ENCODE measurements around the gene NDUFA6. TPM values are rescaled to one million over a fixed set of nuclear protein-coding genes. Genes with fewer than 3 reads are reported as not detected.

The NDUFA6 gene
- total and polyA plus RNA-seq, 4 donors: 37.9 to 118 (median 70.1) TPM

DNA sequence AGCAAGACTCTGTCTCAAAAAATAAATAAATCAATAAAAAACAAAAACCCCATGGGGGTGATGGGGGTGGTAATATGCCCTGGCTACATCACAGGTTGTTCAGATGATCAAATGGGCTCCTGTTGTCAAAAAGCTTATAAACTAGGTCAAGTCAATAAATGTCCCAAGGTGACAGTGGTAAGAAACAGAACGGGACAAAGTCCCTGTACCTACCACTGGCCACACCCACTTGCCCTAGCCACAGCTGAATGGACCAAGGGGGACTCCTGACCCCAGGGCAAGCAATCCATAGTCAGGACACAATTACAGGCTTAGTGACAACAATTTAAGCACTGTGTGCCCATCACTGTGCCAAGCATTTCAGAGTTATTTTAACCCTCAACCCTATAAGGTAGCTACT lies 25.9 kb downstream of the NDUFA6 start:
- Histone ChIP-seq H3K27me3 (ENCODE audit: control insufficient read depth in 3 of 3, insufficient read depth in 3 of 3, low read length in 2 of 3) (no peaks in the 10 kb centered on the region), H3K9ac (ENCODE audit: insufficient read depth in 1 of 2, low read length in 2 of 2) (no peak overlapping the region), H3K4me3 (no peak overlapping the region), H3K27ac (ENCODE audit: low read depth in 1 of 2, low read length in 1 of 2) (no peak overlapping the region), H3K4me1 (ENCODE audit: control insufficient read depth in 5 of 5, insufficient read depth in 5 of 5, low read length in 5 of 5) (peaks cover 0 to 1% (median 1%) of the 10 kb centered on the region in 5 donors), H3K9me3 (ENCODE audit: control insufficient read depth in 4 of 4, insufficient read depth in 3 of 4, low read length in 3 of 4) (peaks cover 0 to 10% (median 0%) of the 10 kb centered on the region in 4 donors), H3K36me3 (ENCODE audit: control insufficient read depth in 4 of 4, insufficient read depth in 4 of 4, low read length in 4 of 4) (peaks cover 7 to 56% (median 18%) of the 10 kb centered on the region in 4 donors)
- ATAC-seq (ENCODE audit: insufficient read depth, low FRiP score) (no peak), DNase-seq (no peak)
- TF ChIP-seq CTCF (IDR thresholded peaks at IDR 0.05; ENCODE audit: control extremely low read depth, extremely low read depth): no peak
- WGBS, 2 donors: 76 to 94% methylated on average over 1 of the region's 1 CpG

DNA sequence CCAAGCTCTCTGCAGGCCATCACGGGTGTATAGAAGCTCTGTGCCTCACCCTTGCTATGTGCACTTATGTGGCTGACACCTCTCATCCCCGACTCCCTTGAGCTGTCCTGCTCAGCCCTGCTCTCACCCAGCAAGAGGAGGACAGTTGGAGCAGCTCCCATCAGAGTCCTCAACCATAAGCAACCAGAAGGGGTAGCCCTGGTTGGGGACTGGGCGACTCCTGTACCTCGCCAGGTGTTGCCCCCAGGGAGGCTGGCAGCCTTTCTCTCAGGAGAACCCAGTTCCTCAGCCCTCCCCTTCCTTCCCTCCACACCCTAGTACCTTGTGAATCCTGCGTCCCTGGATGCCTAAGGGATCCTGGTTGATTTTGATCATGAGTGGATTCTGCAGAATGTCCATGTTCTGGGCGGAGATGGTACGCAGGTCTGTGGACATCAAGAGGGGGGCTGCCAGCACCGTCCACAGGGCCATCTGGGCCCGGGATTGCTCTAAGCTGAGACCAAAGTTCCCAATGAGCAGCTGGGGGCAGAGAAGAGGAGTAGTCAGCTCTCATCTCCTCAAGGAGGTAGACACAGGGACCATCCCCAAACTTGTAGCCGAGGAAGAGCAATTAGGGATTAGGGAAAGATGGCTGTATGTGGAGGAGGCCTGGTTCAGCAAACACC lies 27.9 kb downstream of the NDUFA6 start:
- no peaks in the 10 kb centered on the region for H3K4me1 ChIP-seq (ENCODE audit: control insufficient read depth in 5 of 5, insufficient read depth in 5 of 5, low read length in 5 of 5)
- DNase-seq: no peak
- H3K27me3 ChIP-seq (ENCODE audit: control insufficient read depth in 3 of 3, insufficient read depth in 3 of 3, low read length in 2 of 3): no peaks in the 10 kb centered on the region
- peaks cover 13 to 60% (median 28%) of the 10 kb centered on the region in 4 donors for H3K36me3 ChIP-seq (ENCODE audit: control insufficient read depth in 4 of 4, insufficient read depth in 4 of 4, low read length in 4 of 4)
- no peak overlapping the region for H3K27ac ChIP-seq (ENCODE audit: low read depth in 1 of 2, low read length in 1 of 2)
- H3K9ac ChIP-seq (ENCODE audit: insufficient read depth in 1 of 2, low read length in 2 of 2): no peak overlapping the region
- WGBS, 2 donors: 91 to 95% methylated on average over 10 of the region's 10 CpGs
- peaks cover 0 to 12% (median 0%) of the 10 kb centered on the region in 4 donors for H3K9me3 ChIP-seq (ENCODE audit: control insufficient read depth in 4 of 4, insufficient read depth in 3 of 4, low read length in 3 of 4)
- no peak for ATAC-seq (ENCODE audit: insufficient read depth, low FRiP score)
- no peak overlapping the region for H3K4me3 ChIP-seq
- no peak for TF ChIP-seq CTCF (IDR thresholded peaks at IDR 0.05; ENCODE audit: control extremely low read depth, extremely low read depth)

GRCh38 chr22:42061041-42061440 lies 29.5 kb downstream of the NDUFA6 start:
- Histone ChIP-seq H3K36me3 (ENCODE audit: control insufficient read depth in 4 of 4, insufficient read depth in 4 of 4, low read length in 4 of 4) (peaks cover 8 to 46% (median 26%) of the 10 kb centered on the region in 4 donors), H3K9me3 (ENCODE audit: control insufficient read depth in 4 of 4, insufficient read depth in 3 of 4, low read length in 3 of 4) (peaks cover 0 to 12% (median 0%) of the 10 kb centered on the region in 4 donors), H3K27me3 (ENCODE audit: control insufficient read depth in 3 of 3, insufficient read depth in 3 of 3, low read length in 2 of 3) (no peaks in the 10 kb centered on the region), H3K4me1 (ENCODE audit: control insufficient read depth in 5 of 5, insufficient read depth in 5 of 5, low read length in 5 of 5) (no peaks in the 10 kb centered on the region), H3K9ac (ENCODE audit: insufficient read depth in 1 of 2, low read length in 2 of 2) (no peak overlapping the region), H3K4me3 (no peak overlapping the region), H3K27ac (ENCODE audit: low read depth in 1 of 2, low read length in 1 of 2) (no peak overlapping the region)
- no peak for ATAC-seq (ENCODE audit: insufficient read depth, low FRiP score)
- no peak for DNase-seq
- 95 to 96% methylated on average over 7 of the region's 7 CpGs for WGBS, 2 donors
- no peak for TF ChIP-seq CTCF (IDR thresholded peaks at IDR 0.05; ENCODE audit: control extremely low read depth, extremely low read depth)
